ENCODE results near the gene RECQL5. TPM values are rescaled to one million over a fixed set of nuclear protein-coding genes. Genes with fewer than 3 reads are reported as not detected.

The RECQL5 gene
- total and polyA plus RNA-seq, 4 donors = 16.4 to 32.5 (median 29.8) TPM

DNA sequence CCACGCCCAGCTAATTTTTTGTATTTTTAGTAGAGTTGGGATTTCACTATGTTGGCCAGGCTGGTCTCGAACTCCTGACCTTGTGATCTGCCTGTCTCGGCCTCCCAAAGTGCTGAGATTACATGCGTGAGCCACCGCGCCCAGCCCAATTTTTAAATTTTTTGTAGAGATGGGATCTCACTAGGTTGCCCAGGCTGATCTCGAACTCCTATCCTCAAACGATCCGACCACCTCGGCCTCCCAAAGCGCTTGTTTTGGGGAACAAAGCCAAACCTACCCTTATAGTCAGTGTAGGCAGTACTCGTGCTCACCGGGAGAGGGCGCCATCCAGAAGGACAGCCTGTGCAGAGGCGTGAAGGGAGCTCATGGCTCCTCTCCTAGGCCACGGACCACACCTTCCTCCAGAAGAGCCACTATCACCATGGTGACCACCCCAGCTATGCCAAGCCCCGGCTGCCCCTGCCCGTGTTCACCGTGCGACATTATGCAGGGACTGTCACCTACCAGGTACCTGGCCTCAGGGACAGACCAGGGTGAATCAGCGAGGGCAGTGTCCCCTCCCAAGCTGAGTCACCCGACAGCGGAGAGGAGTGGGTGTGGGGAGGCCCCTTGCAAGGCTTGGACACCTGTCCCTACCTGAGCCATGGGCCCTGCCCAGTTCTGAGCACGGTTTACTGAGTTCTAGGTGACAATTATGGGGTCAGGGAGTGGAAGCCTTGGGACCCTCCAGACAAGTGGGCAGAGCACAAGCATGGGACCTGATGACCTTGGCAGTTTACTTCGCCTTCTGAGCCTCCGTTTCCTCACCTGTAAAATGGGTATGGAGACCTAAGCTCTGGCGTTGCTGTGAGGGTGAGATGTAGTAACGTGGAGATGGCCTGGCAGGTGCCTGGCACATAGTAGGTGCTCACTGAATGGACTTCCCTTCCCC is 65.6 kb downstream of the RECQL5 start:
- H3K36me3 ChIP-seq (ENCODE audit: control insufficient read depth in 4 of 4, insufficient read depth in 4 of 4, low read length in 4 of 4) = no peaks in the 10 kb centered on the region
- H3K27ac ChIP-seq (ENCODE audit: low read depth in 1 of 2, low read length in 1 of 2) = no peak overlapping the region
- TF ChIP-seq, protein P1, sequence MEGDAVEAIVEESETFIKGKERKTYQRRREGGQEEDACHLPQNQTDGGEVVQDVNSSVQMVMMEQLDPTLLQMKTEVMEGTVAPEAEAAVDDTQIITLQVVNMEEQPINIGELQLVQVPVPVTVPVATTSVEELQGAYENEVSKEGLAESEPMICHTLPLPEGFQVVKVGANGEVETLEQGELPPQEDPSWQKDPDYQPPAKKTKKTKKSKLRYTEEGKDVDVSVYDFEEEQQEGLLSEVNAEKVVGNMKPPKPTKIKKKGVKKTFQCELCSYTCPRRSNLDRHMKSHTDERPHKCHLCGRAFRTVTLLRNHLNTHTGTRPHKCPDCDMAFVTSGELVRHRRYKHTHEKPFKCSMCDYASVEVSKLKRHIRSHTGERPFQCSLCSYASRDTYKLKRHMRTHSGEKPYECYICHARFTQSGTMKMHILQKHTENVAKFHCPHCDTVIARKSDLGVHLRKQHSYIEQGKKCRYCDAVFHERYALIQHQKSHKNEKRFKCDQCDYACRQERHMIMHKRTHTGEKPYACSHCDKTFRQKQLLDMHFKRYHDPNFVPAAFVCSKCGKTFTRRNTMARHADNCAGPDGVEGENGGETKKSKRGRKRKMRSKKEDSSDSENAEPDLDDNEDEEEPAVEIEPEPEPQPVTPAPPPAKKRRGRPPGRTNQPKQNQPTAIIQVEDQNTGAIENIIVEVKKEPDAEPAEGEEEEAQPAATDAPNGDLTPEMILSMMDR (IDR thresholded peaks at IDR 0.05; ENCODE audit: control extremely low read depth, extremely low read depth) = peak; percentile 34
- peaks cover 0 to 2% (median 0%) of the 10 kb centered on the region in 5 donors for H3K4me1 ChIP-seq (ENCODE audit: control insufficient read depth in 5 of 5, insufficient read depth in 5 of 5, low read length in 5 of 5)
- ATAC-seq (ENCODE audit: insufficient read depth, low FRiP score) = peak; percentile 79
- H3K9me3 ChIP-seq (ENCODE audit: control insufficient read depth in 4 of 4, insufficient read depth in 3 of 4, low read length in 3 of 4) = no peaks in the 10 kb centered on the region
- peak; percentile 31 to 55 (median 31) for DNase-seq
- no peak overlapping the region for H3K4me3 ChIP-seq
- no peaks in the 10 kb centered on the region for H3K27me3 ChIP-seq (ENCODE audit: control insufficient read depth in 3 of 3, insufficient read depth in 3 of 3, low read length in 2 of 3)
- 70 to 75% methylated on average over 28 of the region's 28 CpGs for WGBS, 2 donors
- no peak overlapping the region for H3K9ac ChIP-seq (ENCODE audit: insufficient read depth in 1 of 2, low read length in 2 of 2)

DNA sequence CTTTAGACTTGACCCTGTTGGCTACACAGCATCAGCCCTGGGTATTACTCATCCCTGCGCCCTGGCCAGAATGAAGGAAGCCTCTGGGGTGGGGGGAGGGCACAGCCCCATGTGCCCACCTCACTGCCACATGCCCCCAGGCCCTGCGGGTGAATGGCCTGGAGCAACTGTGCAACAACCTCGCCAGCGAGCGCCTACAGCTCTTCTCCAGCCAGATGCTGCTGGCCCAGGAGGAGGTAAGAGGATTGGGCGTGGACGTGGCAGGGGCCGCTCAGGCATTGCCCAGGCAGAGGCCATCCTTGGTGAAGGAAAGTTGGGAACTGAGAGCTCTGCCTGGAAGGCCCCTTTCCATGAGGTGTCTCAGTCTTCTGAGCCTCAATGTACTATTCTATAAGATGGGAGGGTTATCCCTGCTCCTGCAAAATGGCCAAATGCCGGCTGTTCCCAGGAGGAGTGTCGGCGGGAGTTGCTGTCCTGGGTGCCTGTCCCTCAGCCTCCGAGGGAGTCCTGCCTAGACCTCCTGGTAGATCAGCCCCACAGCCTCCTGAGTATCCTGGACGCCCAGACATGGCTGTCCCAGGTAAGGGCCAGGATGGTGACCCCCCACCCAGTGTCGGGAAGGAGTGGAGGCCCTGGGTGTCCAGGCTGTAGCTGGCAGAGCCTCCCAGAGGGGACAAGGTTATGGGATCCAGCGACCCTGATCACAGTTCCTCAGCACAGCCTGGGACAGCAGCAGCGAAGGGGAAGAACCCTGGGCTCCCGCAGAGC is 70.5 kb downstream of the RECQL5 start:
- ATAC-seq (ENCODE audit: insufficient read depth, low FRiP score) (no peak), DNase-seq (no peak)
- Histone ChIP-seq H3K36me3 (ENCODE audit: control insufficient read depth in 4 of 4, insufficient read depth in 4 of 4, low read length in 4 of 4) (peaks cover 0 to 1% (median 0%) of the 10 kb centered on the region in 4 donors), H3K27ac (ENCODE audit: low read depth in 1 of 2, low read length in 1 of 2) (no peak overlapping the region), H3K4me3 (no peak overlapping the region), H3K9ac (ENCODE audit: insufficient read depth in 1 of 2, low read length in 2 of 2) (no peak overlapping the region), H3K9me3 (ENCODE audit: control insufficient read depth in 4 of 4, insufficient read depth in 3 of 4, low read length in 3 of 4) (no peaks in the 10 kb centered on the region), H3K27me3 (ENCODE audit: control insufficient read depth in 3 of 3, insufficient read depth in 3 of 3, low read length in 2 of 3) (no peaks in the 10 kb centered on the region), H3K4me1 (ENCODE audit: control insufficient read depth in 5 of 5, insufficient read depth in 5 of 5, low read length in 5 of 5) (no peaks in the 10 kb centered on the region)
- TF ChIP-seq, protein P1 (IDR thresholded peaks at IDR 0.05; ENCODE audit: control extremely low read depth, extremely low read depth) = no peak
- 88 to 93% methylated on average over 17 of the region's 17 CpGs for WGBS, 2 donors

DNA sequence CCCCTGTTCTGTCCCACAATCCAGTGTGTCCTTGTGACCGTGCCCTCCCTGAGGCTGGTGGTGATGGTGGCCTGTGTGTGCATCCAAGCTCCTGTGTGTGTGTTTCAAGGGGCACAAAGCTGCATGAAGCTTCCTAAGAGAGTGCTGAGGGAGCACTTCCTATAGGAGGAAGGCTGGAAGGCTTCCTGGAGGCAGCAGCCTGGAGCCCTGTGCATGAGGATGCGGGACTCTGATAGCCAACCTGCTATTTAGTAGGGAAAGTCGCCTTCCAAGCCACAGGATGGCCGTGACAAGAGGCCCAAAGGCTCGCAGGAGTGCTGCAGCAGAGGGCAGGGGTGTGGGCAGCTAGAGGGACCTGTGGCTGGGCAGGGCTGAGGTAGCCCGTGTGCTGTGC is 71.0 kb downstream of the RECQL5 start:
- no peak for ATAC-seq (ENCODE audit: insufficient read depth, low FRiP score)
- Histone ChIP-seq H3K9me3 (ENCODE audit: control insufficient read depth in 4 of 4, insufficient read depth in 3 of 4, low read length in 3 of 4) (no peaks in the 10 kb centered on the region), H3K9ac (ENCODE audit: insufficient read depth in 1 of 2, low read length in 2 of 2) (no peak overlapping the region), H3K27me3 (ENCODE audit: control insufficient read depth in 3 of 3, insufficient read depth in 3 of 3, low read length in 2 of 3) (no peaks in the 10 kb centered on the region), H3K4me3 (no peak overlapping the region), H3K4me1 (ENCODE audit: control insufficient read depth in 5 of 5, insufficient read depth in 5 of 5, low read length in 5 of 5) (no peaks in the 10 kb centered on the region), H3K27ac (ENCODE audit: low read depth in 1 of 2, low read length in 1 of 2) (no peak overlapping the region), H3K36me3 (ENCODE audit: control insufficient read depth in 4 of 4, insufficient read depth in 4 of 4, low read length in 4 of 4) (peaks cover 0 to 2% (median 0%) of the 10 kb centered on the region in 4 donors)
- TF ChIP-seq, protein P1 (IDR thresholded peaks at IDR 0.05; ENCODE audit: control extremely low read depth, extremely low read depth) = no peak
- DNase-seq = no peak
- WGBS, 2 donors = 86 to 89% methylated on average over 6 of the region's 6 CpGs

Data from lung (tissue), 12 donors.